ENCODE results near the gene JSRP1. TPM values are rescaled to one million over a fixed set of nuclear protein-coding genes. Genes with fewer than 3 reads are reported as not detected.

JSRP1 gene
- total and polyA plus RNA-seq, 2 experiments from 2014 or later, result 2.4 to 3.1 TPM

GRCh38 chr19:2246014-2246620, 10.1 kb downstream of the JSRP1 start:
- no peaks in the 10 kb centered on the region for H3K9me3 Mint-ChIP-seq
- no peak overlapping the region for H3K4me3 Mint-ChIP-seq
- Histone ChIP-seq H2AFZ (no peak overlapping the region), H3K79me2 (replicated peaks; ENCODE audit: insufficient read depth) (peaks cover 27% of the 10 kb centered on the region), H3K27ac (ENCODE audit: low read depth) (no peak overlapping the region), H3K4me3 (no peak overlapping the region), H3K27me3 (ENCODE audit: insufficient read depth) (no peaks in the 10 kb centered on the region), H3F3A (replicated peaks; ENCODE audit: low read depth) (no peaks in the 10 kb centered on the region), H4K20me1 (replicated peaks; ENCODE audit: insufficient read depth) (peaks cover 18% of the 10 kb centered on the region), H3K36me3 (ENCODE audit: insufficient read depth) (peaks cover 13% of the 10 kb centered on the region), H3K9me2 (ENCODE audit: insufficient read depth) (no peaks in the 10 kb centered on the region), H3K4me2 (no peak overlapping the region), H3K4me1 (ENCODE audit: insufficient read depth) (no peaks in the 10 kb centered on the region; the same call in 1 of the 2 replicates)
- DNase-seq (ENCODE audit: low spot score) (no peak), ATAC-seq (no peak)
- peaks cover 47% of the 10 kb centered on the region for H3K36me3 Mint-ChIP-seq (ENCODE audit: low read depth)
- H3K27me3 Mint-ChIP-seq (ENCODE audit: insufficient read depth, low read depth, poor library complexity), result peaks cover 10% of the 10 kb centered on the region
- H3K27ac Mint-ChIP-seq, result no peak overlapping the region
- peaks cover 7% of the 10 kb centered on the region for H3K4me1 Mint-ChIP-seq
- TF ChIP-seq ETS1 (IDR thresholded peaks at IDR 0.05) (no peak), ZNF462 (CRISPR knock-in tag; IDR thresholded peaks at IDR 0.05) (no peak), JUNB (IDR thresholded peaks at IDR 0.05; ENCODE audit: unreplicated experiment) (no peak), EZH2phosphoT487 (IDR thresholded peaks at IDR 0.05; ENCODE audit: unreplicated experiment) (no peak), CREB1 (CRISPR knock-in tag; IDR thresholded peaks at IDR 0.05; ENCODE audit: low read depth) (no peak), ZNF331 (CRISPR knock-in tag; IDR thresholded peaks at IDR 0.05; ENCODE audit: low read depth) (no peak), ZNF114 (CRISPR knock-in tag; IDR thresholded peaks at IDR 0.05) (no peak), CTCF (conservative IDR thresholded peaks at IDR 0.05; ENCODE audit: low read depth in 2 of 2) (no peak), REST (IDR thresholded peaks at IDR 0.05; ENCODE audit: unreplicated experiment) (no peak), EZH2 (IDR thresholded peaks at IDR 0.05; ENCODE audit: low read depth, unreplicated experiment) (no peak), STAT1 (IDR thresholded peaks at IDR 0.05; ENCODE audit: unreplicated experiment) (no peak), POLR2AphosphoS5 (IDR thresholded peaks at IDR 0.05; ENCODE audit: low read depth) (no peak), NANOG (IDR thresholded peaks at IDR 0.05; ENCODE audit: borderline replicate concordance) (no peak)

Data from GM23338 (cell line).